Neural cell (in vitro differentiated cells): ENCODE data around the gene OTULIN. TPM values are rescaled to one million over a fixed set of nuclear protein-coding genes. Genes with fewer than 3 reads are reported as not detected.

Source experiments
- H2AFZ ChIP-seq: fragments of 200-600, 300-800 bp; sonication (generic), shearing (Covaris generic); 2 replicates; pipeline ENCODE4 v1.6.0; 2014; ENCODE audit warnings: low read depth, mild to moderate bottlenecking, antibody characterized with exemption, low read length, moderate library complexity
- H3F3A ChIP-seq: fragments of 200-600 bp; shearing (Covaris generic); 2 replicates; pipeline ENCODE4 v1.6.1; 2016; ENCODE audit warnings: mild to moderate bottlenecking, moderate library complexity, mixed read lengths, antibody characterized with exemption, low read length; ENCODE audit not compliant: insufficient read depth, poor library complexity, severe bottlenecking
- H3K27ac ChIP-seq: fragments of 200-600, 300-800 bp; sonication (generic), shearing (Covaris generic); 2 replicates; pipeline ENCODE4 v1.5.1; 2014; ENCODE audit warnings: mild to moderate bottlenecking, low read length, moderate library complexity
- H3K27me3 ChIP-seq: fragments of 300-800, 200-600 bp; sonication (generic), shearing (Covaris generic); 2 replicates; pipeline ENCODE4 v1.6.0; 2014; ENCODE audit warnings: mild to moderate bottlenecking, low read depth, low read length, moderate library complexity; ENCODE audit not compliant: insufficient read depth
- H3K36me3 ChIP-seq: fragments of 300-800, 200-600 bp; sonication (generic), shearing (Covaris generic); 2 replicates; pipeline ENCODE4 v1.5.1; 2014; ENCODE audit warnings: mild to moderate bottlenecking, antibody characterized with exemption, low read length, moderate library complexity; ENCODE audit not compliant: insufficient read depth
- H3K4me2 ChIP-seq: fragments of 300-800, 200-600 bp; sonication (generic), shearing (Covaris generic); 2 replicates; pipeline ENCODE4 v1.6.0; 2014; ENCODE audit warnings: mild to moderate bottlenecking, low read length
- H3K4me3 ChIP-seq: fragments of 300-800, 200-600 bp; sonication (generic), shearing (Covaris generic); 2 replicates; pipeline ENCODE4 v1.5.1; 2014; ENCODE audit warnings: mild to moderate bottlenecking, low read length, moderate library complexity
- H3K79me2 ChIP-seq: fragments of 200-600 bp; shearing (Covaris generic); replicated peaks from 2 replicates; pipeline ENCODE4 v1.6.0; 2014; ENCODE audit warnings: mild to moderate bottlenecking, low read length, moderate library complexity; ENCODE audit not compliant: insufficient read depth
- H3K9ac ChIP-seq: fragments of 300-800, 200-600 bp; sonication (generic), shearing (Covaris generic); 2 replicates; pipeline ENCODE4 v1.6.1; 2016; ENCODE audit warnings: mild to moderate bottlenecking, low read length, mixed read lengths
- H3K9me2 ChIP-seq: fragments of 200-600 bp; shearing (Covaris generic); 2 replicates; pipeline ENCODE4 v1.6.1; 2016; ENCODE audit warnings: mild to moderate bottlenecking, low read length, mixed read lengths; ENCODE audit not compliant: insufficient read depth
- H3K9me3 ChIP-seq: fragments of 200-600, 300-800 bp; sonication (generic), shearing (Covaris generic); 2 replicates; pipeline ENCODE4 v1.6.1; 2016; ENCODE audit warnings: mild to moderate bottlenecking, mixed run types, low read length, moderate library complexity, mixed read lengths
- H4K20me1 ChIP-seq: fragments of 200-600 bp; shearing (Covaris generic); 2 replicates; pipeline ENCODE4 v1.6.1; 2016; ENCODE audit warnings: mild to moderate bottlenecking, mixed run types; ENCODE audit not compliant: insufficient read depth
- CTCF ChIP-seq: fragments of 450-650 bp; IDR thresholded peaks from 2 replicates; pipeline ENCODE4 v1.5.1; 2014; ENCODE audit warnings: antibody characterized with exemption, mild to moderate bottlenecking, moderate library complexity; ENCODE audit not compliant: poor library complexity, severe bottlenecking
- EP300 ChIP-seq: fragments of 450-650 bp; conservative IDR thresholded peaks from 2 replicates; pipeline ENCODE4 v1.6.1; 2014; ENCODE audit warnings: antibody characterized with exemption, mild to moderate bottlenecking, moderate library complexity; ENCODE audit not compliant: poor library complexity, severe bottlenecking
- EZH2 ChIP-seq: fragments of 200-600, 300-800 bp; shearing (Covaris generic), sonication (generic); IDR thresholded peaks from 2 replicates; pipeline ENCODE4 v1.6.1; 2014; ENCODE audit warnings: antibody characterized with exemption, low read length, borderline replicate concordance, mild to moderate bottlenecking; ENCODE audit not compliant: insufficient read depth, poor library complexity, severe bottlenecking
- MXI1 ChIP-seq: fragments of 450-650 bp; conservative IDR thresholded peaks from 2 replicates; pipeline ENCODE4 v1.6.1; 2014; ENCODE audit warnings: antibody characterized with exemption, mild to moderate bottlenecking; ENCODE audit not compliant: poor library complexity, severe bottlenecking
- POLR2AphosphoS5 ChIP-seq: IDR thresholded peaks from 2 replicates; pipeline ENCODE4 v1.6.1; 2012
- RAD21 ChIP-seq: fragments of 450-650 bp; conservative IDR thresholded peaks from 2 replicates; pipeline ENCODE4 v1.6.1; 2014; ENCODE audit warnings: antibody characterized with exemption, mild to moderate bottlenecking, moderate library complexity
- REST ChIP-seq: IDR thresholded peaks from 2 replicates; pipeline ENCODE4 v1.6.1; 2012; ENCODE audit warnings: borderline replicate concordance
- SMC3 ChIP-seq: fragments of 450-650 bp; conservative IDR thresholded peaks from 2 replicates; pipeline ENCODE4 v1.6.1; 2014; ENCODE audit warnings: antibody characterized with exemption, mild to moderate bottlenecking, moderate library complexity; ENCODE audit not compliant: poor library complexity
- TAF1 ChIP-seq: IDR thresholded peaks from 2 replicates; pipeline ENCODE4 v1.6.1; 2012; ENCODE audit warnings: low read depth
- polyA plus RNA-seq: library from polyadenylated mRNA; depleted of rRNA; stranded (reverse); fragments of >200 nt; gene quantifications from 2 replicates; pipeline ENCODE4 v1.2.3, GENCODE V29; 2014

The OTULIN gene
- polyA plus RNA-seq, 1 donor from 2014 or later = 19.9 TPM

GRCh38 chr5:14701556-14701955 is 37.0 kb downstream of the OTULIN start:
- Histone ChIP-seq H3K79me2 (no peaks in the 10 kb centered on the region), H4K20me1 (no peaks in the 10 kb centered on the region), H3K4me2 (no peak overlapping the region), H2AFZ (no peak overlapping the region), H3K9ac (no peak overlapping the region), H3F3A (no peaks in the 10 kb centered on the region), H3K27me3 (no peaks in the 10 kb centered on the region), H3K27ac (no peak overlapping the region), H3K4me3 (no peak overlapping the region), H3K9me2 (no peaks in the 10 kb centered on the region), H3K36me3 (no peaks in the 10 kb centered on the region), H3K9me3 (no peaks in the 10 kb centered on the region)
- TF ChIP-seq CTCF (no peak), TAF1 (no peak), EP300 (no peak), RAD21 (no peak)

- Histone ChIP-seq H3K27ac (no peak overlapping the region), H3K36me3 (no peaks in the 10 kb centered on the region), H3K79me2 (no peaks in the 10 kb centered on the region), H4K20me1 (no peaks in the 10 kb centered on the region), H3K9me3 (no peaks in the 10 kb centered on the region), H3K27me3 (no peaks in the 10 kb centered on the region), H3F3A (no peaks in the 10 kb centered on the region), H2AFZ (no peak overlapping the region), H3K4me3 (no peak overlapping the region), H3K9me2 (no peaks in the 10 kb centered on the region), H3K9ac (no peak overlapping the region), H3K4me2 (no peak overlapping the region)
- TF ChIP-seq EP300 (no peak), MXI1 (no peak), REST (no peak)
These were observed 37.8 kb downstream of the OTULIN start for GRCh38 chr5:14702238-14702839.

- TF ChIP-seq REST = no peak
- TF ChIP-seq EZH2 = no peak
- TF ChIP-seq CTCF = no peak
- no peak for TF ChIP-seq EP300
- TF ChIP-seq MXI1 = no peak
- no peak for TF ChIP-seq POLR2AphosphoS5
- TF ChIP-seq SMC3 = no peak
- TF ChIP-seq TAF1 = no peak
- no peak for TF ChIP-seq RAD21
- Histone ChIP-seq H3K4me2 (no peak overlapping the region), H3K79me2 (no peaks in the 10 kb centered on the region), H3K9me2 (no peaks in the 10 kb centered on the region), H3K27me3 (no peaks in the 10 kb centered on the region), H3K36me3 (peaks cover 12% of the 10 kb centered on the region), H4K20me1 (no peaks in the 10 kb centered on the region), H3K27ac (no peak overlapping the region), H3K9ac (no peak overlapping the region), H3K4me3 (no peak overlapping the region), H2AFZ (no peak overlapping the region), H3K9me3 (no peaks in the 10 kb centered on the region), H3F3A (no peaks in the 10 kb centered on the region)
These were observed 41.0 kb downstream of the OTULIN start for GRCh38 chr5:14705556-14705955.
